NCI-H2196 treated with DMSO at 0.1 percent for 48 hours (cell line): ENCODE measurements around the gene HHIPL1.
"Not testable (repeated sequence)": the region's sequence is repeated elsewhere in the genome, so short reads cannot be mapped to it uniquely, and the experiment has no call there.

Experiments
- DNase-seq: peaks from one replicate; lab custom pipeline; 2025; ENCODE audit not compliant: unreplicated experiment; lab: John Stamatoyannopoulos, UW

HHIPL1 gene

DNA sequence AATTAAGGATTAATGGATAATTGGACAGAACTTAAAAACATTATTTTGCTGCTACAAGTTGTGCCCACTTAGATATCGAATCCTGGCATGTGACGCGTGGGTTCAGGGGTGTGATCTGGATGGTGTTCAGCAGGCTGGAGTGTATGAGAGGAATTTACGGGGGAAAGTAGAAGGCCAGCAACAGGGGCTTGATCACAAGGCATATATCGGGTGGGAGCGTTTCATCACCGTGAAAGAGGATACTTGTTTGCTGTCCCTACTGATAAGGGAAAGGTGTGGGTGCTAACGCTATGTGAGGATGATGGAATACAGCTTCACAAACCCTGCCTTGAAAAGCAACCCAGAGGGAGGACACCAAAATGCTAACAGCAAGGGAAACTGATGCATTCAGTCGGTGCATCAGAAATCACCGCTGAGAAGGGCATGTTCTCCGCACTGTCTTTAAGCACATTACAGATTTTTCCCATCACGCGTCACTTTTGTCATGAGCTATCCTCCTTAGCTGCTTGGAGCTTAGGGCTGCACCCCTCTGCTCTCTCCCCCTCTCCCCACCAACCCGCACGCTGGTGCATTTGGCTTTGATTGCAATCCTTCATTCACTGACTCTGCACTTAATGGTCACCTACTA, 13.4 kb downstream of the HHIPL1 start:
- no peak for DNase-seq

DNA sequence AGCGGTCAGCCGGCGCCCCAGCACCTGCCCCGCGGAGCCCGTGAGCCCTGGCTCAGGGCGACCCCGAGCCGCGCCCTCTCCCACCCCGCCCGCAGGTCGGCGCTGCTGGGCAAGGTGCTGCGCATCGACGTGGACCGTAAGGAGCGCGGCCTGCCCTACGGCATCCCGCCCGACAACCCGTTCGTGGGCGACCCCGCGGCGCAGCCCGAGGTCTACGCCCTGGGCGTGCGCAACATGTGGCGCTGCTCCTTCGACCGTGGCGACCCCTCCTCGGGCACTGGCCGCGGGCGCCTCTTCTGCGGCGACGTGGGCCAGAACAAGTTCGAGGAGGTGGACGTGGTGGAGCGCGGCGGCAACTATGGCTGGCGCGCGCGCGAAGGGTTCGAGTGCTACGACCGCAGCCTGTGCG, 14.4 kb downstream of the HHIPL1 start:
- no peak for DNase-seq

DNA sequence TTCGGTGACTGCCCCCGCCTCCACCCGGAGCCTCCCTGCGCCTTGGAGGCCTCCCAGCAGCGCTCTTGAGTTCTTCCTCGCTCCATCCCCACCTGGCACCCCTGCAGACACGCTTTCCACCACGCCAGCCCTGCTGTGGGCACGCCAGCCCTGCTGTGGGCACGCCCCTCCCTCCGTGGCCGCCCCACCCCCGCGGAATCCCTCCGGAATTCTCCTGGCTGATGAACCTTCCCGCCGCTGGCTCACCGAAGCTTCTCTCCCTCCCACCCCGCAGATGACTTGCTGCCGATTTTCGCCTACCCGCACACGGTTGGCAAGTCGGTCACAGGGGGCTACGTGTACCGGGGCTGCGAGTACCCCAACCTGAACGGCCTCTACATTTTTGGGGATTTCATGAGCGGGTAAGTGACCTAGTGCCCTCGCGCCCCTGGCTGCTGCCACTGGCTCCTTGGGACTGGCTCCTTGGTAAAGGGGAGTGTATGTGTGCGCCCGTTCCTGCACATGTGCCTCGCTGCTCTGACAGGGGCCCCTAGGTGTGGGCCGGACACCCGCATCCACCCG, 15.2 kb downstream of the HHIPL1 start:
- no peak for DNase-seq

DNA sequence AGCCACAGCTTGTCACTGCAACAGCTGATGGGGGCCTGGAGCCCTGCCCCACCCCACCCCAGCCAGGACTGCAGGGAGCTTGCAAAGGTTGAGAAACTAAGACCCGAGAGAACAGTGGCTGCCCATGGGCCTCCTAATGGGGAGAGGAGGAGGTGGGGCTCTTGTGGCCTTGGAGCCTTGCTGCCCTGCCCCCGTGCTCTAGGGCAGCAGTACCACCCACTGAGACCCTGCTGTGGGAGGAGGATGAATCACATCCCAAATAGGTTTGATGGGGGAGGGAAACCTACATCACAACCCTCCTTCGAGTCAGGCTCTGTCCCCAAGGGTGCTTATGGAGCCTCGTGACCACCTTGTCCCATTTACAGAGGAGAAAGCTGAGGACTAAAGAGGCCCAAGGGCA, 15.9 kb downstream of the HHIPL1 start:
- no peak for DNase-seq

DNA sequence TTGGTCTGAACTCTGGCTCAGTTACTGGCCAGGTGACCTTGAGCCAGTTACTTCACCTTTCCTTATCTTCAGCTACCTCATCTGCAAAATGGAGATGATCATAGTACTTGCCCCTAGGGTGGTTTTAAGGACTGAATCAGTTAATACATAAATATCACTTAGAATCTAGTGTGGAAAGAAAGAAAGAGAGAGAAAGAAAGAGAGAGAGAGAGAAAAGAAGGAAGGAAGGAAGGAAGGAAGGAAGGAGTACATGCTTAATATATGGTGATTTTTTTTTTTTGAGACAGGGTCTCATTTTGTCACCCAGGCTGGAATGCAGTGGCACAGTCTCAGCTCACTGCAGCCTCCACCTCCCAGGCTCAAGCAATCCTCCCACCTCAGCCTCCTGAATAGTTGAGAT, 16.3 kb downstream of the HHIPL1 start:
- DNase-seq, result not testable (repeated sequence)

DNA sequence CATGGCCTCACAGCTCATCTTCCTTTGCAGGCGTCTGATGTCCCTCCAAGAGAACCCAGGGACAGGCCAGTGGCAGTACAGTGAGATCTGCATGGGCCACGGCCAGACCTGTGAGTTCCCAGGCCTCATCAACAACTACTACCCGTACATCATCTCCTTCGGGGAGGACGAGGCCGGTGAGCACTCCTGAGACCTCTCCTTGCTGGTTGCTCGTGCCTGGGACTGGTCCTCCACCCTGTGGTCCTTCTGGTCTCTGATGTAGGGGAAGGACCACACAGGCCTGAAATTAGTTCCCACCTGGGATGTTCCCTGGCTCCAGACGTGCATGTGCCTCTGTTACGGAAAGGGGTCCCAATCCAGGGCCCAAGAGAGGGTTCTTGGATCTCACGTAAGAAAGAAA, 17.9 kb downstream of the HHIPL1 start:
- DNase-seq, result no peak

DNA sequence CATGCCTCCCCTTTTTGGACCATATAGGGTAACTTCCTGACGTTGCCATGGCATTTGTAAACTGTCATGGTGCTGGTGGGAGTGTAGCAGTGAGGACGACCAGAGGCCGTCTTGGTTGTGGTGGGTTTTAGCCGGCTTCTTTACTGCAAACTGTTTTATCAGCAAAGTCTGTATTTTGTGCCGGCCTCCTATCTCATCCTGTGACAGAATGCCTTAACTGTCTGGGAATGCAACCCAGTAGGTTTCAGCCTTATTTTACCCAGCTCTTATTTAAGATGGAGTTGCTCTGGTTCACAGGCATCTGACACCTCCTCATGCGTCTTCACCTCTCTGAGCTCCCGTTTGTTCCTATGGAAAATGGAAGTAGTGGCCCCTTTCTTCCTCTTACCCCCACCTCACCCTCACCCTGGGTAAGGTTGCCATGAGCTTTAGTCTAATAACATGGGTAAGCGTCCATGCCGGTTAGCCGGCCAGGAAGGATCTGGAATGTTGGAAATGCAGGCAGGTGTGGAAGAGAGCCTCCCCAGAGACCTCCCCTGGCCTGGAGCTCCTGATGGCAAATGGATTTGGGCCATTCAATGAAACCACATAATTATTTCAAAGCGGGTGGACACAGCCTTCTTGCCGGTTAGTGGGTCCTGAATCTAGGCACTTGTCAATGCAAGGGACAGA, 18.6 kb downstream of the HHIPL1 start:
- DNase-seq, result no peak

DNA sequence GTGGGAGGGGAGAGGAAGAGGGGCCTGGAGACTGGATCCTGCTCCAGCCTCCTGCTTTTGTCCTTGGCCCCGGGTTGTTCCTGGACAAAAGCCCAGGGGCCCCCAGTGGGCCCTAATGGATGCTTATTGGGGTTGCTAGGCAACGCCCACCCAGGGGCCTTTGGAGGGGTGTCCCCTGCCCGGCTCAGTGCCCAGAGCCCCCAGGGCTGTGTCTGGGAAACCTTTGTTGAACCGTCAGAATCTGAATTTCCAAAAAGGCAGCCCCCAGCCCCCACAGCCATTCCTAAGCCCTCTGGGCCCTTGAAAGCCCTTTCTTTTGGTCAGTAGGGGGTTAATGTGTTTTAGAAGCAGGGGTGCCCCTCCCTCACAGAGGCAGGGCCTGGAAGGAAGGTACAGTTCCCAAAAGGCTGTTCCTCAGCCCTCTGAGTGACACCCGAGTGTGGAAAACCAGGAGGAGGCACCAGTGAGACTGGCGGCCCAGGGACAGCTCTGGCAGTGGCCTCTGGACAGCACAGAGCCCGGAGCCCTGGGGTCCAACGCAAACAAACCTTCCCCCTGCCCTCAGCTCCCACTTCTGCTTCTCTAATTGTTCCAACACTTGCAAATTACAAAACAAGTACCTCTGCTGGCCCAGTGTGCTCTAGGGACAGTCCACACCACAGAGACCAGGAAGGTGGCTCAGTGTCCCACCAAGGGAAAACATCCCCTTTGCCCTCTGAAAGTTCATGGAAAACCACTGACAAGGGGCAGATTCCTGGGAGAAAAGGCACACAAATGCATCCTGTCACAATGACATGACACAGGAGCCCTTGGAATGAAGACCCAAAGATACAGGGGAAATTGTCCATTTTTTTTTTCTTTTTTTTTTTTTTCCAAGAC, 19.4 kb downstream of the HHIPL1 start:
- no peak for DNase-seq

DNA sequence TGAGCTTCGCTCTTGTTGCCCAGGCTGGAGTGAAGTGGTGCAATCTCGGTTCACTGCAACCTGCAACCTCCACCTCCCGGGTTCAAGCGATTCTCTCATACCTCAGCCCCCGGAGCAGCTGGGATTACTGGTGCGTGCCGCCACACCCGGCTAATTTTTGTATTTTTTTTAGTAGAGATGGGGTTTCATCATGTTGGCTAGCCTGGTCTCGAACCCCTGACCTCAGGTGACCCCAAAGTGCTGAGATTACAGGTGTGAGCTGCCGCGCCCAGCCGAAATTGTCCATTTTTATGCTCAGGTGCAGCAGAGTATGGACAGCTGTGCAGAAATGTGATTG, 20.0 kb downstream of the HHIPL1 start:
- DNase-seq, result no peak

DNA sequence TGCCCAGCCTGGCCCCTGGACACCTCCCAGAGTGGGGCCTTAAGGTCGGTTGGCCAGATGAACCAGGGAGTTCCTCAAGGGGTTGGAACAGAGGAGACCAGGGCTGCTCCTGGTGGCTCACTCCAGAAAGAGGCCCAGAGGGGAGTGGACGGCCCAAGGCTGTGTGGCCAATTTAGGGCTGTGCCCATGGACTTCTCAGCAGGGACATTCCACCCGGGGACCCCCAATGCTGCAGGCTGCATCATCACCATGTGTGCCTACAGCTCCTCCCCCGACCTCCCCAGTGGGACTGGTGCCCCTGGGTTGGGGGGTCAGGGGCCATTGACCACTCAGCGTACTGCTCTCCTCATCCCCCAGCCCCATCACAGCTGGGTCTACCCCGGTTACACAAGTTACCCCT, 21.6 kb downstream of the HHIPL1 start:
- no peak for DNase-seq

DNA sequence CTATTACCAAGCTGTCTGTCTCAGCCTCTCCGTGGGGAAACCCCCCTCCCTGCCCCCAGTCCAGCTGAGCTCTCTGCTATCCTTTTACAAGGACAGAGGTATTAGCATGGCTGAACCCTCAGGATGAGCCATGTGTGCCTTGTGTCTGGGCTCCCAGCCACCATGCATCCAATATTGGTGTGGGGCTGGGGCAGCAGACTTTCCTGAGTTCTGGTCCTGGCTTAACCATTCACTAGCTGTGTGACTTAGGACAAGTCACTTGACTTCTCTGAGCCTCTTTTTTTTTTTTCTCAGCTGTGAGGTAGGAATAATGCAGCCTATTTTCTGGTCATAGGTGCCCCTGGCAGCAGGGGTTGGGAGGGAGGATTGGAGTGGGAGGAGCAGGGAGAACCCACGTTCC, 22.1 kb downstream of the HHIPL1 start:
- DNase-seq, result no peak

DNA sequence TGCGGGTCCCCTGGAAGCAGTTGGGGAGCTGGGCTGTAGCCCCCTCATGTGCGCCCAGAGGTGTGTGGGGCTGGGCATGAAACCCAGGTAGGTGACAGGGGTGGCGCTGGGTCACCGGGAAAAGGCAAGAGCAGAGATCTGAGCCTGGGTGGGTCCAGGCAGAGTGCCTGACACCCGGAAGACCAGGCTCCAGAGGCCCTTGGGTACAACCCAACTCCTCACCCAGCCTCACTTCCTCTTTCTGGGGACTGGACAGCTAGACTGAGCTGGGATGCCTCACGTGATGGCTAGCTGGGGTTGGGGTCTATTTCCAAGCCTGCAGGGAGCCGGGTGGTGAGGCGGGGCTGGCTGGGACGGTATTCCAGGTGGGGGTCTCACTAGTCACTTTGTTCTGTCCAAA, 22.9 kb downstream of the HHIPL1 start:
- DNase-seq, result no peak

DNA sequence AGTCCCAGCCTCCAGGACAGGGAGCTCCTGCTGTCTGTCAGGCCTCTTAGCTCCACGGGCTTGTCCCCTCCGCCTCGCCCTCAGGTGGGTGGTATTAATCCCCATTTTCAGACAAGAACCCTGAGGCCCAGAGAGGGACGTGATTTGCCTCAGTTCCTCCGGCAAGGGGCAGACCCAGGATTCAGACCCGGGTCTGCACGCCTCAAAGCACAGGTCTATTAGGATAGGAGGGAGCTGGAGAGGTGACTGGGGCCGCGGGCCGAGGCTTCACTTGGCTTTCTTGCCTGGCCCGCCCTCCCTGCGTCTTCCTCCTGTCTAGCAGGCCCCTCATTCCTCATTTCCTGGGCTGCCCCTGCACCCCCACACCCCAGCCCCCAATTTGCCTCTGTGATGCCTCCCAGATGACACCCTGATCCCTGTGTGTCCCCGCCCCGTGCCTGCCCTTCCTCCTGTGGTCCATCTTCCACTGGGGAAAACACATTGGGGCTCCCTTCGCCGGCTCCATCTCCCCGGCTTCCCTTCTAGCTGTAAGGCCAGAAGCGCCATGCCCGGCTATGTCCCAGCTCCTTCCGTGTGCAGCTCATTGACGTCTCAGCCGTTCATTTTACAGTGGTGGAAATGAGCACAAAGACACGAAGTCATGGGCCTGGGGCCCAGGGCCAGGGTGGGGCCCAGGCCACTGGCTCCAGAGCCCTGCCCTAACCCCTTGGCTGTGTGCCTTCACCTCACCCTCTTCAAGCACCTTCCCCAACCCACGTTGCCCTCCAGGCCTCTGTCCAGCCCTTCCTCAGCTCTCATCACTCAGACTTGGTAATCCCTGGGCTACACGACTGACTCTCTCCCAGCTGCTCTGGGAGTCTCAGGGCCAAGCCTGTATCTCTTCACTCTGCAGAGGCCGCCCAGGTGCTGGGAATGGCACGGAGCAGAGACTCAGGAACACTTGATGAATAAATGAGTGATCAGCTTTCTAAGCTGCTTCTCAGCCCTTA, 23.7 kb downstream of the HHIPL1 start:
- no peak for DNase-seq

DNA sequence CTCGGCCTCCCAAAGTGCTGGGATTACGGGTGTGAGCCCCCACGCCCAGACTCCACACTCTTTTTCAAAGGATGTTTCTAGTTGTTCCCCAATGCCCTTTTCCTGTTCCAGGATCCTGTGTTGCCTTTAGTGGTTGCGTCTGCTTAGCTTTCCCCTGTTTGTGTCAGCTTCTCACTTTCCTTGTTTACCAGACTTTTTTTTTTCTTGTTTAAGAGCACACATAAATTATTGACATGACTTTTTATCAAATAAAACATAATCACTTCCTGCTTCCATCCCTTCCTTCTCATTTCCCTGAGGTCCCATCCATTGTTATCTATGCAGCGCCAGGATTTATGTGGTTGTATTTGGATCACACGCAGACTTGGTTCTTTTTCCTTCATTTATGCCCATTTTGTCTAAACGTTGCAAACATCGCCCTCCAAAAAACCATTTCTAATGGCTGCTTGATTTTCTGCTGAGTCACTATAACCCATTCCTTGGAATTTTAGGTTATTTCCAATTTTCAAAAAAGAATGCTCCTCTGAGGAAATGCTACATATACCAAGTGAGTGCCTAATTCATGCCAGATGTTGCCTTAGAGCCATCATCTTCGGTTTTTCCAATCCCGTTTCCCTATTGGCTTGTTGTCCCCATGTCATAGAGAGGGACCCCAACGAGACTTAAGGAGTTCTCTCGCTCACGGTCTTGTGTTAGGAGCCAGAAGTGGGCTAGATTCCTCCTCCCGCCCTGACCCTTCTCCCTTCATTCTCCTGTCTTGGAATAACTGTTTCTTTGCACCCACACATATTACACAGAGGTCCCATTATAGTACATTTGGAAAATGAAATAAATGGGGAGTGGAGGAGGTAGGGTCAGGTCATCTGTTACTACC, 25.7 kb downstream of the HHIPL1 start:
- no peak for DNase-seq

DNA sequence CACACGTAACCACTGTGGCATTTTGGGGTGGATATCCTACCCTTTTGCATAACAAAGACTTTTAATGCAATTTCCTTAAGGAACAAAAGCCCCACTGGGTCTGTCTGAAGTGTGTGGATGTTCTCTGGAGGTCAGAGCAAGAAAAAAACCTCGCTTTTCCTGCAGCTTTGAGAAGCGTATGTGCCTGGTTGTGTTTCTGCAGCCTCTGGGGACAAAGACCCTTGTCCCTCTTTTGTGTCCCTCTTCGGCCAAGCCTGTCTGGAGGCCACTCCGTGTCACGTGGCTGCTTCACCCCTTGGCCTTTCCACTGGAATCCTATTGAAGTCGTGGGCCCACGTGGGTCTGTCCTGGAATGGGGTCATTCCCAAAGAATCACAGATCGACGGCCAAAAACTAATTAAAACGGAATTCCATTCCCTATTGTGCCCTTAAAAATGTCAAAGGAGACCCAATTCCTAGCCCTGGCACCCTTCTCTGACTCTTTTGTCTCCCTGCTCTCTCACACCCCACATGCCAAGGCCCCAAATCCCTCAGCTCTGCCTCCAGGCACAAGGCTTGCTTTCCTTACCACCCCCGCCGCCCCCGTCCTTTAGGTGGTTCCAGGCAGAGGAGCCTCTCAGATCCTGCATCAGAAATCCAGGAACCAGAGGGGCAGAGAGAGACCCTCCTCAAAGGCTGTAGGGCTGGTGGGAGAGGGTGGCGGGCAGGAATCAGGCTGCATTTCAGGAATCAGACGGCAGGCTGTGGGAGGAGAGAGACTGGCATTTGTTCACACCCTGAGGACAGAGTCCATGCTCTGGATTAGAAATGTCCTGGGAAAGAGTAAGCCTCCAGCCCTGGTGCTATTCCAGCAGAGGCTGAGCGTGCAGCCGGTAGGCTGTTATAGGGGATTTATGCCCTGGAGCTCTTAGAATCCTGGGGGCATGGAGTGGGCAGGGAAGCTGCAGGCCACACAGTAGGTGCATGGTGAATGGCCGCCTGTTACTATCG, 26.6 kb downstream of the HHIPL1 start:
- DNase-seq, result no peak

DNA sequence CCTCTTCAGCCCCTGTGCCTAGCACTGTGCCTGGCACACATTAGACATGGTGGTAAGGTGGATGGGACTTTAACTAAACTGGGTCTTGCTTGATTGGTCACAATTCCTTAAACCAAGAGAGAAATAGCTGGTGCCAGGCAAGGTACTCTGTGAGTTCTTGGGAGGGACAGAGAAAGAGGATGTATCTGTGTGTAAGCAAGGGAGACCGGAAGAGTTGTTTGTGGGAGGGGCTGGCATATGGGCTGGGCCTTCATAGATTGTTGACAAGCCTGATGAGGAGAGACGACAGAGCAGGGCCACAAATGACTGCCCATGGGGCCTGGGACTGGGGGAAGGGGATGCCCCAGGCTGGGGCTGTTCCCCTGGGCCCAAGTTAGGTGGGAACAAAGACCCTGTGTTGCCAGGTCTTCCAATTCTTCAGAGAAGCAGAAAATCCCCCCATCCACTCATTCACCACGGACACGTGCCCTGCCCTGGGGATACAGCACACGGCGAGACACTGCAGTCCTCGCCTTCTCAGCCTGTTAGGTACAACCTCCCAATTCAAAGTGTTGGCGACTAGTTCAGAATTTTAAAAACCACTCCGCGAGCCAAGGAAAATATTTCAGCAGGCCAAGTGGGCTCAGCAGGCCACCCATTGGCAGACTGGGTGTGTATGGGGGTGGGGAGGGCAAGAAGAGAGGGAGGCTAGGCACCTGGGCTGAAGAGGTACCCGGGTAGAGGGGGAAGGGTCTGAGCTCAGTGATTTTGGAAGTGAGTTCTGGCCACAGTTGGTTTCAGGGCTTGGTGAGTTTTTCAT, 27.8 kb downstream of the HHIPL1 start:
- DNase-seq, result no peak

DNA sequence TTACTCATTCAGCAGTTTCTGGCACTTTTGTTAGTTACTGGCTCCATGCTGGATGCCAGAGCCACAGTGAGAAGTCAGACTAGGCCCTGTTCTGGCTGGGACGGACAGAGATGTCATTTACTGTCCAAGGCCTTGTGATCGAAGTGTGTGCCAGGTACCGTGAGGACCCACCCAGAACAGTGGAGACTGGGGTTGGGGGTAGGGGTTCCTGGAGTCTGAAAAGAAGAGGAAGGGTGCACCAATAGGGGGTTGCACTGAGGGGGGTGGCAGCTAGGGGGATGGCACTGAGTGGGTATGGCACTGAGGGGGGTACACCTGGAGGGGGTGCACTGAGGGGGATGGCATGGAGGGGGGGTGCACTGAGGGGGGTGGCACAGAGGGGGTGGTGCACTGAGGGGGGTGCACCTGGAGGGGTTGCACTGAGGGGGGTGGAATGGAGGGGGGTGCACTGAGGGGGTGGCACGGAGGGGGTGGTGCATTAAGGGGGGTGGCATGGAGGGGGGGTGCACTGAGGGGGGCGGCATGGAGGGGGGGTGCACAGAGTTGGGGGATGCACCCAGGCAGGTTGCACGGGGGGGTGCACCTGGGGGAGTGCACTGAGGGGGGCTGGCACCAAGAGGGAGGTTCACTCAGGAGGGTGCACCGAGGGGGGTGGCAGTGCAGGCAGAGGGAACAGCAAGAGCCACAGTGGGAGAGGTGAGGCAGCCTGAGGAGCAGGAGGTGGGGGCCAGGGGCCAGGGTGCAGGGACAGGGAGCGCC, 28.6 kb downstream of the HHIPL1 start:
- no peak for DNase-seq
